OCI-LY3 (cell line): ENCODE results near the gene TIRAP.

ENCODE experiments used
- EZH2phosphoT487 ChIP-seq: fragments of 200-600 bp; shearing (Covaris generic); IDR thresholded peaks from 2 replicates; pipeline ENCODE4 v1.6.1; 2018; ENCODE audit warnings: antibody characterized with exemption, mixed run types, low read depth
- TF ChIP-seq, protein P1 (sequence below): fragments of 200-600, 300-600 bp; sonication (generic); IDR thresholded peaks from 2 replicates; pipeline ENCODE4 v1.5.1; 2014; ENCODE audit warnings: antibody characterized with exemption, low read length, low read depth

GRCh38 chr11:126284829-126285228 is 1.9 kb downstream of the TIRAP start:
- no peak for TF ChIP-seq EZH2phosphoT487
- TF ChIP-seq, protein P1, sequence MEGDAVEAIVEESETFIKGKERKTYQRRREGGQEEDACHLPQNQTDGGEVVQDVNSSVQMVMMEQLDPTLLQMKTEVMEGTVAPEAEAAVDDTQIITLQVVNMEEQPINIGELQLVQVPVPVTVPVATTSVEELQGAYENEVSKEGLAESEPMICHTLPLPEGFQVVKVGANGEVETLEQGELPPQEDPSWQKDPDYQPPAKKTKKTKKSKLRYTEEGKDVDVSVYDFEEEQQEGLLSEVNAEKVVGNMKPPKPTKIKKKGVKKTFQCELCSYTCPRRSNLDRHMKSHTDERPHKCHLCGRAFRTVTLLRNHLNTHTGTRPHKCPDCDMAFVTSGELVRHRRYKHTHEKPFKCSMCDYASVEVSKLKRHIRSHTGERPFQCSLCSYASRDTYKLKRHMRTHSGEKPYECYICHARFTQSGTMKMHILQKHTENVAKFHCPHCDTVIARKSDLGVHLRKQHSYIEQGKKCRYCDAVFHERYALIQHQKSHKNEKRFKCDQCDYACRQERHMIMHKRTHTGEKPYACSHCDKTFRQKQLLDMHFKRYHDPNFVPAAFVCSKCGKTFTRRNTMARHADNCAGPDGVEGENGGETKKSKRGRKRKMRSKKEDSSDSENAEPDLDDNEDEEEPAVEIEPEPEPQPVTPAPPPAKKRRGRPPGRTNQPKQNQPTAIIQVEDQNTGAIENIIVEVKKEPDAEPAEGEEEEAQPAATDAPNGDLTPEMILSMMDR = no peak
